NCI-H526 (cell line): ENCODE measurements around the gene DDX1.

Source experiments
- DNase-seq, 2 experiments: peaks; one replicate each; lab custom pipeline; 2025; lab: John Stamatoyannopoulos, UW

DDX1 gene

DNA sequence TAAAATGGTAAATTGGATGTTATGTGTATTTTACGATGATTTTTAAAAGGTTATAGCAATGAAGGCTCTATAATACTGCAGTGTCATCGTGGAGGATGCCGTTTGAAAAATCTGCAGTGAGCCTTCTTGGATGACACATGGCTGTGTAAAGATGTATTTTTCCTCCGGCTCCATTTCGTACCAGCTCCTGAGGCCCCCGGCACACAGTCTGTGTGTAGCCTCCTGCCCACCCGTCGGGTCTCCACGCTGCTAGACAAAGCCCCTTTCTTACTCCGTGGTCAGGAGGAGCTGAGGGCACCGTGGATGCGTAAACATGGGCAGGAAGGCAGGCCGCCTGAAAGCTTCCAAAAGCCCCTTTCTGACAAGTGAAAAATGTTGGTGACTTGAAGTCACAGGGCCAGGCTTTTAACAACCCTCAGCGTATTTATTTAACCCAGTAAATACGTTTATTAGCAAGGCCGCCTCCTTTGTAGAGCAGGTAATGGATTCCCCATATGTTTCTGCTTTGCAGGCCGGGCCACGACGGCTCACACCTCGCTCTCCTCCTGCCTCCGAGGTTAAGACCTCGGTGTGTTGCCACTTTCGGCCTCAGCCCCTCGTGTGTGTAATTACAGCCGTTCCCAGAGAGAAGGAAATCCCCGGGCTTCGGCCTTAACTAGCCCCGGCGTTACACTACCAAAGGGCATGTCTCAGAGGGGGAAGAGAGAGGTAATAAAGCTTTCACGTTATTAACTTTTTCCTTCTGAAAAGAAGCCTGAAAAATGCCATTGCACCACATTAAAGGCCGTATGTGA is 72.8 kb downstream of the DDX1 start:
- no peak for DNase-seq

DNA sequence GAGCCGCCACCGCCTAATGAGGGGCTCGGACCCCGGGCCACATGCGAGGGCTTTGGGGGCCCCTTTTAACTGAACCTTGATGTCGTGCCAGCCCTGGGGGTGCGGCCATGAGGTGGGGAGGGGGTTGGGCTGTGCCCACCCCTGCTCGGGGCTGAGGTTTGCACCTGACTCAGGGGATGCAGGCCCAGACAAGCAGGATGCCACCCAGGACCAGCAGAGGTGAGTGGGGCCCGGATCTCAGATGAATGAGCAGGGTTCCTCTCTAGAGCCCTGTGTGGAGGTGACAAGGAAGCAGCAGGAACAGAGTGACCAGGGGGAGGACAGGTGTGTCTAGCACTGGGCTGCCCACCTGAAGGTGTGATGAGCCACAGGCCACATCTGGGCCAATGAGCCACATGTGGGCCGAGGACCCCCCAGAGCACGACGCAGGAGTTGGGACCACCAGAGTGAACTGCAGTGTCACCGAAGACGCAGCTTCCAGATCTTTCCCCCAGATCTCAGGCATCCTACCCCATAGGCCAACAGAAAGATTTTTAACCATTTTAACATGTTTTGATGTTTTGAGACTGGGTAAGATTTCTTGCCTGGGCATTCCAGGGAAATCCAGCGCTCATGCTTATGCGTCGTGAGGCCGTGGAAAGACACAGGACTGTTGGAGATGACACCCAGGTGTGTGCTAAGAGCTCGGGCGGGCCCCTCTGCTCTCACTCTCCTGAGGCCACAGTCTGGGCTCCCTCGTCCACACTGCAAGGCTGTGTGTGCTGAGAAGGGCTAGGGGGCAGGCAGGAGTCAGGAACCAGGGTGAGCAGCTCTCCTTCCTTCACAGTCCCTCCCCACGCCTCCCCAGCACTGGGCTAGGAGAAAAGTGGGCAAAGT is 73.6 kb downstream of the DDX1 start:
- peak in 1 of 2 experiments; percentile 96 for DNase-seq

DNA sequence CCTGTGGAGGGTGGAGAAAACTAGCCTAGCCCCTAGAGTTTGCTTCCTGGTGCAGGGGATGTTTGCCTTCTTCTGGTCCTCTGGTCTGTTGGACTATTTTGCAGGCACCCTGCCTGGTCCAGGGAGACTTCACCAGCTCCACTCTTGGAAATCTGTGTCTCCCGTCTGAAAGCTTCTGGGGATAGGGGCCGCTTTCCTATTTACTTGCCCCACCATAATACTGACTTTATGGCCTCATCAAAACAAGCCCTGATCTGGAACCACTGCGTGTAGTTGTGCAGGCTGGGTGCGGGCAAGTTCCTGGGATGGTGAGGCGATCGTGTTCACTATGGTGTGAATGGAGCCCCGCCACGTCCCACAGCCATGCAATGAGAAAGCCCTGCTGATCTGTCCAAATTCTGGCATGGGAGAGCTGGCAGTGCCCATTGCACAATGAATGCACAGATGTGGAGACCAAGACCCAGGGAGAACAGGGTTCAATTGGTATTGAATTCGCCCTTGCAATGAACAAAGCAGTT is 74.3 kb downstream of the DDX1 start:
- no peak for DNase-seq

DNA sequence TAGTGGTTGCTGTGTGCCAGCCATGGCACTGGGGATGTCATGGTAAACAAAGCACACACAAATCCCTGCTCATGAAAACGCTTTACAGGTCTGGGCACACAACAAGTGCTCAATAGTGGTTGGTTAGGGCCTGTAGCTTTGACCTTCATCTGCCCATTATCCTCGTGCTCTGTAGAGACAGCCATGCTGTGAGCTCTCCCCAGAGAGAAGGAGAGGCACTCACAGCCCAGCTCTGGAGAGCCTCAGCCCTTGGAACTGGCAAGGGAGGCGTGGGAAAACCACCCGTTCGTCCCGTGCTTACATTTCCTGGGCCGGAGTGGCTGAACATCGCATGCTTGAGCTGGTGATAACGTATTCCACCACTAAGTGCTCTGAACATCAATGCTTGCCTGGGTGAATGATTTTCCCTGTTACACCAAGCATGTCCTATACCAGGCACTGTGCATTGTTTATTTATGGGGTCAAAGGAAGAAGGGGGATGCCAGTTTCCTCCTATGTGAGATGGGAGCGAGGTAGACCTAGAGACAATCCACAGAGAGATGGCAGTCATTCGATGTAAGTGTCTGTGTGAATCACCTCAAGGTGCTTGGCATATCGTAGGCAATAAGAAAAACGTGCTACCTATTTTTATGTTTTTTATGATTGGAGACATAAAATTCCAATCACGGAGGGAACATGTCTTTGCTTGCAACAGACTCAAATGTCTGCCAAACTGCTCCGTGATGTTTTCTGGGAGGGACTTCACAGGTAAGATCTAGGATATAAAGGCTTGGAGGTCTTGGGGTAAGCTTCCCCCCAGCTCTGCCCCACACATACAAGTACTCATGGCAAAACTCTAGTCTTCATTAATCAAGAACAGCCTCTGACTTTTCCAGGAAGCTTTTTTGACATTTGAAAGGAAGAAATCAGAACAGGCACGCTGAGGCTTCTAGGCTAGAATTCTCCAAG is 75.5 kb downstream of the DDX1 start:
- no peak for DNase-seq

DNA sequence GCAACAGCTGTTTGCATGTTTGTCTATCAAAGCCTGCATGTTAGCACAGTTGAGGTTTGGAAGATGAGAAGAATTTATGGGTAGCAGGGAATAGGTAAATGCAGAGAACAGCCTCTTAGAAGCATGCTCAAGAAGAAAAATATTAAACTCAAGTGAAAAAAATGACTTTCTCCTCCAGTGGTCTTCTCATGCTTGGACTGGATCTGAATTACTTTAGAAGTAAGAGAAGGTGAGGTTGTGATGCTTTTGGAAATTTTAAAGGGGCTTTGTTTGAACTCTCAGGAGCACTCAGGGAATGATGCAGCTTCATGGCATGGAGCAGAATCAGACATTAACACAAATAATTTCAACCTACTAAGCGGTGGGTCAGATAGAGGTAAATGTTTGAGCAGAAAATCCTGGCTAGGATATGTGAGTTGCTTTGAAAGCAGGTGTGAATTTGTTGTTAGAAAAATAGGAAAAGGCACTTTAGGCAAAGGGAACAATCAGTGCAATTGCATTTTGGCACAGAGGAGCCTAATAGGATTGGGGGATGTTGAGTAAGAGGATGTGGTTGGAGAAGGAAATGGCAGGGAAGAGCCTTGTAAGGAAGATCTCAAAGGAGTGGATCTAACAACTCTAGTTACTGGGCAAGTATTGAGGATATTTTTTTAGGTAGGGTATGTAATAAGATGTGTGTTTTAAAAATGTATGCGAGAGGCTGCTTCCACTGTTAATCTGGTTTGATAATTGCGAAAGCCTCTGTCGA is 76.3 kb downstream of the DDX1 start:
- peak in 1 of 2 experiments; percentile 93 for DNase-seq

DNA sequence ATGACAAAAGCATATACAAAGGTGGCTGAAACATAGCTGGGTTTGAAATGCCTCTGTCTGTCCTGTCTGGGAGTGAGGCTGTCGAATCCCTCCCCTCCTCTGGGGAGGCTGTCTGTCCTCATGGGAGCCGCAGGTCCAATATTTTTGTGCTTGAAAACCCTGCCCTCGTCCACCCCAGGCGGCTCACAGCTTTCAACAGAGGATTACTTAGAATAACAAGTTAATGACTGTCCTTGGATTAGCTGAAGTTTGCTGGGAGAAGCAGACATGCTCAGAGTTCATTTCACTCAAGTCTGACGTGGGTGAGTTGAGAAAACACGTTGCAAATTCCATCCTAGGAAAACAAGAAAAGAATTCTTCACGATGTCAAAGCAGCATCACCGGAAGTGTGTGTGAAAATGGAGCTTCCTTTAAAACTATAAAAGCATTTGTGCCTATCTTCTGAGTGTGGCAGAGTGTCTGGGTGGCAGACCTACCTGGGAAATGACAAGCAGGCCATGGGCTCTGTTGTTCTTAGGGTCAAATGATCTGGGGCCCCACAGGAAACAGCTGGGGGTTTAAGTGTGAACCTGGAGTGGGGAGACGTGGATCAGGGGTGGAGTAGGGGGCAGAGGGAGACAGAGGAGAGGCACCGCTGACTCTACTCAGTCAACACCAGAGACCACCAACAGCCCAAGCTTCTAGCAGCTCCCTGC is 77.1 kb downstream of the DDX1 start:
- DNase-seq: no peak

DNA sequence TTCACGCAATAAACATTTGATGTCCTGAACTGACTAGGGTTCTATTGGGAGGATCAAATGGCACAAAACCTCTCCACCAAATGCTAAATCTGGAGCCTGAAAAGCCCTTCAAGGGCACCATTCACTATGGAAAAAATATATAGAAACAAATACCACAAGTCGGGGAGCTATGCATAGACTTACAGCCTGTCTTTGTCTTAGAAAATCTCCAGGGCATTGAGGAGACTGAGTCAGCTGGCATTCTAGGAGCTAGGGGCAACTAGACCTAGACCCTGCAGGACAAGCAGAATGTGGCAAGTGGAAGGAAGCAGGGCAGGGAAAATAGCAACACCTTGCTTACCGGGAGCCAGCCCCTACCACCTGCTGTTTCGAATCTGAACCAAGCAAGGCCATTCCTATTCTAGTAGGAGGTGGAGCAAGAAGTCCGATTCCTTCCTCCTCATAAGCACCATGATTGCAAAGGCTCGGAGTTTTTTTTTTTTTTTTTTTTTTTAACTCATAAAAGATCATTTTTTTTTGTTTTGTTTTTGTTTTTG is 77.8 kb downstream of the DDX1 start:
- DNase-seq: no peak

DNA sequence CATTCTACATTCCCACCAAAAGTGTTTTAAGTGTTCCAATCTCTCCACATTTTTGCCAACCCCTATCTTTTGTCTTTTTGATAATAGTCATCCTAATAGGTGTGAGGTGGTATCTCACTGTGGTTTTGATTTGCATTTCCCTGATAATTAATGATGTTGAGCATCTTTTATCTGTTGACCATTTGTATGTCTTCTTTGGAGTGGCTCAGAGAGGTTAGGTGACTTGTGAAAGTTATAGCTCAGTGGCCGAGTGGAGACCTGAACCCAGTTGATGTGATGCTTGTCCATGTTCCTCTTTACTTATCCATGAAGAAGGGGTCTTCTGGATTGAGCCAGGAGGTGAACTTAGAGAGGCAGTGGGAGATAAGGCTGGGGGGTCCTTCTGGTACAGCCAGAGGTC is 78.8 kb downstream of the DDX1 start:
- DNase-seq: no peak

DNA sequence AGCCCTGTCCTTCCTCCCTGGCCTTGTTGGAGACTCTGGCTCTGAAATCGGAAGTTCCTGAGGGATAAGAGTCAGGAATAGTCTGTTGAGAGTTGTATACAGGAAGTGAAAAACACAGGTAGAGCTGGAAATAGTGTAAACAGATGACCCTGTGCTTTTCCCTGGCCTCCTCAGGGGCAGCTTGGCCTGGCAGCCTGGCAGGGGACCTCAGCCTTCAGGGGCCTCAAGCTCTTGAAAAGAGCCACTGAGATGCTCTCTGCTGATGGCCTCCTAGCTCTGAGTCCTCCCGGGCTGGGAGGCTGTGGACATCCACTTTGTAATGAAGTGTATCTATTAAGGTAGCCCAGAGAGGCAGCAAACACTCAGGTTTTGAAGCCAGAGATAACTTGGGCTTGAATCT is 79.3 kb downstream of the DDX1 start:
- DNase-seq: no peak

DNA sequence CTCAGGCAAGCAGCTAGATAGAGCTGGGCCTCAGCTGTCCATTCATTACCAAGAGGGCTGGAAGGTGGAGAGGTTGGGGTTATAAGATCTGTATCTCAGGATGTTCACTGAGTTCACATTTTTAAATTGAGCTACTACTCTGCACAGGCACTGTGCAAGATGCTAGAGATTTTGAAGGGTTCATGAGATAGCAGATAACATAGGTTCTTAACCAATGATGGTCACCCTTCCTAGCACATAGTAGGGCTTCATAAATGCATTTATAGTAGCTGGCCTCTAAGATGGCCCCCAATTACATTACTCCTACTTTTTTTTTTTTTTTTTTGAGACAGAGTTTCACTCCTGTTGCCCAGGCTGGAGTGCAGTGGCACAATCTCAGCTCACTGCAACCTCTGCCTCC is 79.7 kb downstream of the DDX1 start:
- DNase-seq: no peak

DNA sequence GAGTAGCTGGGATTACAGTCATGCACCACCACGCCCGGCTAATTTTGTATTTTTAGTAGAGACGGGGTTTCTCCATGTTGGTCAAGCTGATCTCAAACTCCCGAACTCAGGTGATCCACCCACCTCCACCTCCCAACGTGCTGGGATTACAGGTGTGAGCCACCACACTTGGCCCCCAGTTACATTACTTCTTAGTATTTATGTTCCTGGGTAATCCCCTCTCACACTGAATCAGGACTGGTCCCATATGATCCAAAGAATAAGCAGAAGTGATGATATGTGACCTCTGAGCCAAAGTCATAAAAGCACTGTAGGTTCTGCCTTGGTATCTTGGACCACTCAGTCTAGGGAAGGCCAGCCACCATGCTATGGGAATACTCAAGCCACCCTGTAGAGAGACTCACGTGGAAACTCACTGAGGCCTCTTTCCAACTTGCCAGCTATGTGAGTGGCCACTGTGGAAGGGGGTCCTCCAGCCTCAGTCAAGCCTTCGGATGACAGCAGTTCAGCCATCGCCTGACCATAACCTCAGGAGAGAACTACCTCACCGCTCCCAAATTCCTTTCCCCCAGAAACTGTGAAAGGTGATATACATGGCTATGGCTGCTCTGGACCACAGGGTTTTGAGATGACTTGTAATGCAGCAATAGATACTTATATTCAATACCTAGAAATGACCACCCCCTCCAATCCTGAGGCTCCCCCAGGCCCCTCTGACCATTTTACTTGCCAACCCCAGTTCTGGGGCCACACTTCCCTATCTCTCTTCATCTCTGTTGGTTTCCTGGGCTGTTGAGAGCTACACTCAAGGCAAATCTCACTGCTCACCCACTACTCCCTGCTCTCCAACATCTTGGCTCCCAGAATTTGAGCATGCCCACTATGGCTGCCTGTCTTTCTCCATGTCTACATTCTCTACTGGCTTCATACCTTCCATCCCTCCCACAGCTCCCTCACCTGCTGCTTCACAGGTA is 80.5 kb downstream of the DDX1 start:
- no peak for DNase-seq

DNA sequence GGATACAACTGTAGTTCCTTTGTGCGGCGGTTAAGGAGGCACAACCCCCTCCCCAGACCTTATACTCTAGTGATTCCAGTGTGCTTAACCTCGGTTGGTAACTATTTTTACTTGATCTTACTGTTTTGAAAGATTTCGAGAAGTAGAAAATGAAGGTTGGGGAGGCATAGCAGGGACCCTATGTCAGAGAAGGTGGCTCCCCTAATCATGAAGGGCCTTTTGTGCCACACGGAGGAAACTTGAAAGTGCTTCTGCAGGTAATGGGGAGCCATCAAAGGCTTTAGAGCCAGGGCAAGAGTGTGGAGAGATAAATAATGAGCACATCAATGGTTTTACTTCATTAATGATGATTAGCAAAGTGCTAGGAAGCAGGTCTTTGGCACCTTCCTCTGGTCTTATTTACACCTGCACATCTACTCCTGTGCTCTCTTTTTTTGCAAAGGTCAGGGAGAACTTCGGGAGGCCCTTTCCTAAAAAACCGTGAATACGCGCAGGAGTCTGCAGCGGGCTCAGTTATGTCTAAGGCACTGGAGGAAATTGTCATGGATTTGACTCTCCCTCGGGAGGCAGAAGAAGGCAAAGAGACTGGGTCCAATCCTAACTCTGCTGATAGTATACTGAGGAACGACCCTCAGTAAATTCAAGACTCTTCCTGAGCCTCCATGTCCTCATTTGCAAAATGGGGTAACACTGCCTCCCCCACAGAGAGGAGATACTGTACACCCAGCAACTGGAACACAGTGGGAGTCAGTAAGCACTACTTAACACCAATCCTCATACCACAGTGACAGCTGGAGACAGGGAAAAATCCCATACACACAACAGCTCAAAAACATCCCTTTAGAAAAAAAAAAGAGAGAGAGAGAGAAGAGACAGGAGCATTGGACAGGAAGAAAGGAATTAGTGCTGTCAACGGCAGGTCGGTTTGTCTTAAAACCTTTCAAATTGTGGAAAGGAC is 81.6 kb downstream of the DDX1 start:
- no peak for DNase-seq

DNA sequence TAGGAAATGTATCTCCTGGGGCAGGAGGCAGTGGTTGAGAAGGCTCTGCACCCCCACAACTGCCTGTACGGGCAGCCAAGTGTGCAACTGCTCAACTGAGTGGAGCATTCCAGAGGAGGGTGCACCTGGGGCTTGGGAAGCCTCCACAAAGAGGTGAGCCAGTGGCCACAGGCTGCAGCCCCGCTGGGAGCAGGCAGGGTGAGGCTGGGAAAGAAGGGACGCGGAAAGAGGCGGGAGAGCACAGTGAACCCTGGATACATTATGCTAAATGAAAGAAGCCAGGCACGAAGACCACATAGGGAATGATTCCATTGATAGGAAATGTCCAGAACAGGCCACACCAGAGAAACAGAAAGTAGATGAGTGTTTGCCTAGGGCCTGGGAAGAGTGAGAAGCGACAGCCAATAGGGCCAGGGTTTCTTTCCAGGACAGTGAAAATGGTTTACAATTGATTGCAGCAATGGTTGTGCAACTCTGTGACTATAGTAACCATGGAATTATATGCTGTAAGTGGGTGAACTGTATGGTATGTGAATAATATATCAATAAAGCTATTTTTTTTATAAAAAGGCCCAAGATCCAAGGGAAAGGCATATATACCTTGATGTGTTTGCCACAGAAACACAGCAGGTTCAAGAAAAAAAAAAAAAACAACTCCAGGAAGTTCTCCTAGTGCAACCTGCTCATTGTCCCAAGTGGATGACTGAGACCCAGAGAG is 82.4 kb downstream of the DDX1 start:
- DNase-seq: peak; percentile 94 to 99

DNA sequence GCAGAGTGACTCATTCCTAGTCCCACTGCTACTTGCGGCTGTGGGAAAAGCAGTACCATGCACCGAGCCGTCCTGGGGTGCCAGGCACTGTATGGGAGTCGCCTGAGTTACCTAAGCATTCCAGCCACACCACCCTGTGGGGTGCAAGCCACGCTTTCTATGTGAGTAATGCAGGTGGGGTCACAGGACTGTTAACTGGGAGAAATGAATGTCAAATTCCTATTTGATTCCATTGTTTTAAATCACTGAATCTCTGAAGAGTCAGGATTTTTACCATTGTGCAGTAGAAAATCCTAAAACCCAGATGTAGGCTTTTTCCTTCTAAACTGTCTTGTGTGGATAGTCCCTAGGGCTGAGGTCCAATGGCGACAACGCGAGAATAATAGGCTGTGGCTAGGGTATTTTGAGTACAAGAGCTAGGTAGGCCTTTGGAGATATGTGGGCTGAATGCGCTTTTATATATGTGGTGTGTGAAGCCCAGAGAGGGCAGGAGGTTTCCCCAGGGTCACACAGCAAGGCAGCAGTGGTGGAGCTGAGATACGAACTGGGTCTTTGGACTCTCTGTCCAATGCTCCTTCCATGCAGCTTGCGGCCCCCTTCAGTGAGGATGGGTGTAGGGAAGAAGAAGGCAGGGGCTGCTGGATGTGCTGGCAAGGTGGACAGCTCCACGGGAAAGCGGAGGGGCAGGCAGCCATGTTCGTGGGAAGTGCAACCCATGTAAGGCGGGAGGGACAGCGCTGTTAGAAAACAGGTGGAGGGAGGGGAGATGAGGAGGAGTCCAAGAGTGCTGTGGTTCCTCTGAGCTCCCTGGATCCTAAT is 83.2 kb downstream of the DDX1 start:
- no peak for DNase-seq

DNA sequence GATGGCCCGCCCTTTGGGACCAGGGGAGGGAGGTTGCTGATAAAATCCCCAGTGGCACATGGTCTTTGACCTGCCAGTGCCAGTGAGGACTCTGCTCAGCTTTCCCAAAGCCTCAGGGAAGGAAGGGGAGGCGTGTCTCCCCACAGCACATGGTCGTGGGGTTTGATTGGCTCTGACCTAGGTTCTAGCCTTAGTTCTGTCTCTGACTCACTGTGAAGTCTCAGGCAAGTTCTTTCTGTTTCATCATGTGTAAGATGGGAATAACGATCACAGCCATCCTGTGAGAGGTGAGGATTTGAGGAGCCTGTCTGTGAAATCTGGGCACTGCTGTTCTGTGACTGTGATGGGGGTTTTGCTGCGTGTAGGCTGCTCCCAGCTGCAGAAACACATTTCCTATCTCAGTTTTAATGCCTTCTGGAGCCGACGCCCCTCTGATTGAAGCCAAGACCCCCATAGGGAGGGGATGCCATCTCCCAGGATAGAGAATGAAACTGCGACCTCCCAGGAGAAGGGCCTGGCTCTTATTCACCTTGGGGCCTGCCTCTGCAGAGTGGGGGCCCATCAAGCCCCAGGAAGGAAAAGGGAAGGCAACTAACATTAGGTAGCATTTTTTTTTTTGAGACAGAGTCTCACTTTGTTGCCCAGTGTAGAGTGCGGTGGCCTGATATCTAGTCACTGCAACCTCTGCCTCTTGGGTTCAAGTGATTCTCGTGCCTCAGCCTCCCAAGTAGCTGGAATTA is 84.0 kb downstream of the DDX1 start:
- no peak for DNase-seq
